GM21576 (cell line): Measurements from ENCODE around the gene TBC1D3G.
"Not testable (repeated sequence)": the region's sequence is repeated elsewhere in the genome, so short reads cannot be mapped to it uniquely, and the experiment has no call there.

Experiments
- ATAC-seq: cut with Tn5 transposase; IDR thresholded peaks from one replicate; pipeline ENCODE4 v1.9.1; 2021; ENCODE audit warnings: mild to moderate bottlenecking, moderate library complexity; ENCODE audit not compliant: unreplicated experiment

The TBC1D3G gene

GRCh38 chr17:36323584-36323983 lies at the start of gene TBC1D3G:
Gene TBC1D3G (plus strand): TSS chr17:36323884. CDS start chr17:36325412, 1,528 bp downstream.
- ATAC-seq = not testable (repeated sequence)

- not testable (repeated sequence) for ATAC-seq
These were observed 40.4 kb upstream of the TBC1D3G start for GRCh38 chr17:36283256-36283655.

GRCh38 chr17:36284219-36284618 lies 39.5 kb upstream of the TBC1D3G start:
- not testable (repeated sequence) for ATAC-seq

- ATAC-seq = not testable (repeated sequence)
These were observed 33.6 kb upstream of the TBC1D3G start for GRCh38 chr17:36289965-36290612.

- ATAC-seq = not testable (repeated sequence)
These were observed 28.5 kb upstream of the TBC1D3G start for GRCh38 chr17:36295161-36295560.

GRCh38 chr17:36315736-36316135 lies 7.9 kb upstream of the TBC1D3G start:
- ATAC-seq = not testable (repeated sequence)

GRCh38 chr17:36362496-36362895 lies 38.8 kb downstream of the TBC1D3G start:
- ATAC-seq = not testable (repeated sequence)

GRCh38 chr17:36375938-36376337 lies 52.3 kb downstream of the TBC1D3G start:
- not testable (repeated sequence) for ATAC-seq
